ENCODE results near the gene NAA80.

The NAA80 gene

GRCh38 chr3:50261505-50261904 is 37.7 kb downstream of the NAA80 start:
- DNase-seq (ENCODE audit: extremely low spot score): no peak
- POLR2A ChIA-PET: interaction anchor here (0.9 kb wide), 1 partner anchor 310 kb away, joined by 3 read pairs; no protein-coding TSS in a partner anchor
- TF ChIP-seq LEF1 (IDR thresholded peaks at IDR 0.05; ENCODE audit: borderline replicate concordance) (no peak), CTBP1 (IDR thresholded peaks at IDR 0.05; ENCODE audit: borderline replicate concordance) (no peak), SUZ12 (IDR thresholded peaks at IDR 0.05) (no peak), ARNT (IDR thresholded peaks at IDR 0.05) (no peak), HDGF (IDR thresholded peaks at IDR 0.05; ENCODE audit: borderline replicate concordance) (no peak), L3MBTL2 (conservative IDR thresholded peaks at IDR 0.05) (no peak), SP1 (IDR thresholded peaks at IDR 0.05) (no peak), PKNOX1 (IDR thresholded peaks at IDR 0.05) (no peak), FOXM1 (IDR thresholded peaks at IDR 0.05; ENCODE audit: borderline replicate concordance) (no peak), BHLHE40 (IDR thresholded peaks at IDR 0.05; ENCODE audit: borderline replicate concordance) (no peak), ZNF384 (IDR thresholded peaks at IDR 0.05) (no peak), FOXK2 (IDR thresholded peaks at IDR 0.05) (no peak), ELF4 (IDR thresholded peaks at IDR 0.05) (no peak), FOXA1 (IDR thresholded peaks at IDR 0.05) (no peak), NFRKB (IDR thresholded peaks at IDR 0.05) (no peak), TARDBP (IDR thresholded peaks at IDR 0.05) (no peak)
- CTCF ChIA-PET: interaction anchor here (0.6 to 4.0 kb wide), 2 partner anchors 14 to 43 kb away, joined by 4 to 31 read pairs; no protein-coding TSS in a partner anchor

GRCh38 chr3:50260942-50261441 is 38.2 kb downstream of the NAA80 start:
- POLR2A ChIA-PET: interaction anchor here (0.9 to 2.4 kb wide), 2 partner anchors 24 to 311 kb away, joined by 3 to 13 read pairs; partner anchors contain the start of gene GNAI2
- no peak for TF ChIP-seq FOXM1 (IDR thresholded peaks at IDR 0.05; ENCODE audit: borderline replicate concordance)
- TF ChIP-seq FOXK2 (IDR thresholded peaks at IDR 0.05): no peak
- no peak for TF ChIP-seq ZNF384 (IDR thresholded peaks at IDR 0.05)
- no peak for TF ChIP-seq SUZ12 (IDR thresholded peaks at IDR 0.05)
- no peak for TF ChIP-seq NFRKB (IDR thresholded peaks at IDR 0.05)
- no peak for TF ChIP-seq ARNT (IDR thresholded peaks at IDR 0.05)
- TF ChIP-seq BHLHE40 (IDR thresholded peaks at IDR 0.05; ENCODE audit: borderline replicate concordance): no peak
- TF ChIP-seq PKNOX1 (IDR thresholded peaks at IDR 0.05): no peak
- no peak for TF ChIP-seq TARDBP (IDR thresholded peaks at IDR 0.05)
- TF ChIP-seq HDGF (IDR thresholded peaks at IDR 0.05; ENCODE audit: borderline replicate concordance): no peak
- TF ChIP-seq ELF4 (IDR thresholded peaks at IDR 0.05): no peak
- no peak for TF ChIP-seq CTBP1 (IDR thresholded peaks at IDR 0.05; ENCODE audit: borderline replicate concordance)
- no peak for TF ChIP-seq LEF1 (IDR thresholded peaks at IDR 0.05; ENCODE audit: borderline replicate concordance)
- TF ChIP-seq L3MBTL2 (conservative IDR thresholded peaks at IDR 0.05): no peak
- no peak for TF ChIP-seq FOXA1 (IDR thresholded peaks at IDR 0.05)
- no peak for TF ChIP-seq SP1 (IDR thresholded peaks at IDR 0.05)
- no peak for DNase-seq (ENCODE audit: extremely low spot score)
- CTCF ChIA-PET: interaction anchor here (0.6 to 4.0 kb wide), 2 partner anchors 14 to 44 kb away, joined by 4 to 31 read pairs; no protein-coding TSS in a partner anchor

- ChIA-PET CTCF (interaction anchor here (0.5 to 4.0 kb wide), 9 partner anchors 9 to 77 kb away, joined by 3 to 31 read pairs (median 4); no protein-coding TSS in a partner anchor), POLR2A (interaction anchor here (0.5 to 2.4 kb wide), 6 partner anchors 9 to 32 kb away, joined by 3 to 13 read pairs (median 6); partner anchors contain the start of genes GNAI2, IFRD2, LSMEM2 and SEMA3B)
- TF ChIP-seq HDGF (IDR thresholded peaks at IDR 0.05; ENCODE audit: borderline replicate concordance): peak; percentile 83; the same call in 1 of the 2 replicates
- no peak for TF ChIP-seq FOXM1 (IDR thresholded peaks at IDR 0.05; ENCODE audit: borderline replicate concordance)
- no peak for TF ChIP-seq BHLHE40 (IDR thresholded peaks at IDR 0.05; ENCODE audit: borderline replicate concordance)
- no peak for TF ChIP-seq ZNF384 (IDR thresholded peaks at IDR 0.05)
- TF ChIP-seq SP1 (IDR thresholded peaks at IDR 0.05): no peak
- TF ChIP-seq FOXK2 (IDR thresholded peaks at IDR 0.05): no peak
- TF ChIP-seq ARNT (IDR thresholded peaks at IDR 0.05): 0 out of 2 replicates have a peak, but pooled peaks have one; percentile 30
- DNase-seq (ENCODE audit: extremely low spot score): peak; percentile 96
These were observed 38.9 kb downstream of the NAA80 start for GRCh38 chr3:50260027-50260941.

GRCh38 chr3:50259432-50260026 is 39.7 kb downstream of the NAA80 start:
- ChIA-PET CTCF (interaction anchor here (0.7 to 4.0 kb wide), 9 partner anchors 8 to 78 kb away, joined by 3 to 31 read pairs (median 4); no protein-coding TSS in a partner anchor), POLR2A (interaction anchor here (0.5 to 2.4 kb wide), 10 partner anchors 9 to 69 kb away, joined by 3 to 13 read pairs (median 6); partner anchors contain the start of genes GNAI2, IFRD2, LSMEM2 and SEMA3B)
- no peak for DNase-seq (ENCODE audit: extremely low spot score)
- TF ChIP-seq FOXM1 (IDR thresholded peaks at IDR 0.05; ENCODE audit: borderline replicate concordance) (no peak), HDGF (IDR thresholded peaks at IDR 0.05; ENCODE audit: borderline replicate concordance) (no peak), LEF1 (IDR thresholded peaks at IDR 0.05; ENCODE audit: borderline replicate concordance) (no peak), SUZ12 (IDR thresholded peaks at IDR 0.05) (no peak), SP1 (IDR thresholded peaks at IDR 0.05) (no peak), ZNF384 (IDR thresholded peaks at IDR 0.05) (no peak), L3MBTL2 (conservative IDR thresholded peaks at IDR 0.05) (no peak), NFRKB (IDR thresholded peaks at IDR 0.05) (no peak), ARNT (IDR thresholded peaks at IDR 0.05) (no peak), ELF4 (IDR thresholded peaks at IDR 0.05) (no peak), PKNOX1 (IDR thresholded peaks at IDR 0.05) (no peak), FOXK2 (IDR thresholded peaks at IDR 0.05) (no peak)
